HepG2 (cell line): Measurements from ENCODE around the gene MBD3. TPM values are rescaled to one million over a fixed set of nuclear protein-coding genes. Genes with fewer than 3 reads are reported as not detected.

Experiments
- ARNT ChIP-seq: fragments of 450-650 bp; IDR thresholded peaks from 2 replicates; pipeline ENCODE4 v1.6.1; 2017
- ASH2L ChIP-seq: fragments of 300-600, 200-600 bp; sonication (generic); IDR thresholded peaks from 2 replicates; pipeline ENCODE4 v1.7.0; 2017; ENCODE audit warnings: low read depth, mild to moderate bottlenecking, moderate library complexity, mixed read lengths, low read length; ENCODE audit not compliant: insufficient read length
- GATA4 ChIP-seq: sonication (generic); IDR thresholded peaks from 2 replicates; pipeline ENCODE4 v1.6.1; 2016; ENCODE audit warnings: antibody characterized with exemption, low read depth, borderline replicate concordance
- MAF1 ChIP-seq: sonication (generic); formaldehyde crosslinking; IDR thresholded peaks from 2 replicates; pipeline ENCODE4 v1.5.0; 2020; ENCODE audit warnings: missing genetic modification reagents, borderline replicate concordance
- MBNL3 ChIP-seq: fragments of 250-450 bp; sonication (Bioruptor Pico); conservative IDR thresholded peaks from 2 replicates; pipeline ENCODE4 v1.8.0; 2022; ENCODE audit warnings: mild to moderate bottlenecking, inconsistent platforms
- PPARG ChIP-seq: conservative IDR thresholded peaks from 2 replicates; pipeline ENCODE4 v1.6.1; 2016; ENCODE audit warnings: missing biosample characterization, missing genetic modification reagents
- SP2 ChIP-seq: sonication (generic); formaldehyde crosslinking; IDR thresholded peaks from 2 replicates; pipeline ENCODE4 v1.5.1; 2020; ENCODE audit warnings: mild to moderate bottlenecking, missing genetic modification reagents
- TCF7 ChIP-seq: sonication (generic); IDR thresholded peaks from 2 replicates; pipeline ENCODE4 v1.6.1; 2016; ENCODE audit warnings: antibody characterized with exemption, low read depth
- TMF1 ChIP-seq: sonication (generic); formaldehyde crosslinking; IDR thresholded peaks from 2 replicates; pipeline ENCODE4 v1.8.1; 2022; ENCODE audit warnings: low read depth, missing genetic modification reagents
- ZNF30 ChIP-seq: sonication (generic); formaldehyde crosslinking; IDR thresholded peaks from 2 replicates; pipeline ENCODE4 v1.5.0; 2020; ENCODE audit warnings: mild to moderate bottlenecking, missing genetic modification reagents
- ZNF709 ChIP-seq: sonication (generic); formaldehyde crosslinking; IDR thresholded peaks from 2 replicates; pipeline ENCODE4 v1.5.0; 2020; ENCODE audit warnings: mild to moderate bottlenecking, missing genetic modification reagents
- ZNF768 ChIP-seq: sonication (generic); formaldehyde crosslinking; IDR thresholded peaks from 2 replicates; pipeline ENCODE4 v1.4.0; 2020; ENCODE audit warnings: missing genetic modification reagents
- polyA plus RNA-seq, 8 experiments: library from polyadenylated mRNA; depleted of rRNA in 3 of 8; stranded (reverse) in 7 of 8; unstranded in 1 of 8; fragments of >200 nt; fragmentation: Illumina TruSeq in 4 of 8; extraction: Trizol in 4 of 8; gene quantifications; 2 replicates each; pipeline versions ENCODE4 v1.2.1 to v1.2.3, GENCODE V29; 2011 to 2016; ENCODE audit warnings: low read depth in 4 of 8, missing spikeins in 1 of 8, mixed read lengths in 1 of 8; ENCODE audit not compliant: insufficient read depth in 1 of 8
- total RNA-seq, 5 experiments: library from RNA; depleted of rRNA; stranded (reverse); fragments of >200 nt; fragmentation: Illumina TruSeq; extraction: Trizol; gene quantifications; 2 replicates each; pipeline ENCODE4 v1.2.3, GENCODE V29; 2016; ENCODE audit warnings: low read depth in 1 of 5
- TF ChIP-seq, protein P1 (sequence below): sonication (generic); formaldehyde crosslinking; IDR thresholded peaks from 2 replicates; pipeline ENCODE4 v1.5.1; 2020; ENCODE audit warnings: missing genetic modification reagents, mild to moderate bottlenecking, borderline replicate concordance
- TF ChIP-seq, protein P2 (sequence below): sonication (generic); formaldehyde crosslinking; IDR thresholded peaks from 2 replicates; pipeline ENCODE4 v1.4.0; 2020; ENCODE audit warnings: missing genetic modification reagents, low read depth, mild to moderate bottlenecking, borderline replicate concordance
- TF ChIP-seq, protein P3 (sequence below): sonication (generic); formaldehyde crosslinking; IDR thresholded peaks from 2 replicates; pipeline ENCODE4 v1.5.1; 2020; ENCODE audit warnings: missing genetic modification reagents, mild to moderate bottlenecking, borderline replicate concordance
- TF ChIP-seq, protein P4 (sequence below): sonication (generic); formaldehyde crosslinking; IDR thresholded peaks from 2 replicates; pipeline ENCODE4 v1.4.0; 2020; ENCODE audit warnings: missing genetic modification reagents
- TF ChIP-seq, protein P5 (sequence below): sonication (generic); formaldehyde crosslinking; IDR thresholded peaks from 2 replicates; pipeline ENCODE4 v1.5.0; 2020; ENCODE audit warnings: mild to moderate bottlenecking, missing genetic modification reagents, moderate library complexity

The MBD3 gene
- total and polyA plus RNA-seq, 2 of the 13 experiments (the other 11 are each of a cell fraction or from before 2014, with no cell fraction given) = 21.2 to 76.9 TPM

DNA sequence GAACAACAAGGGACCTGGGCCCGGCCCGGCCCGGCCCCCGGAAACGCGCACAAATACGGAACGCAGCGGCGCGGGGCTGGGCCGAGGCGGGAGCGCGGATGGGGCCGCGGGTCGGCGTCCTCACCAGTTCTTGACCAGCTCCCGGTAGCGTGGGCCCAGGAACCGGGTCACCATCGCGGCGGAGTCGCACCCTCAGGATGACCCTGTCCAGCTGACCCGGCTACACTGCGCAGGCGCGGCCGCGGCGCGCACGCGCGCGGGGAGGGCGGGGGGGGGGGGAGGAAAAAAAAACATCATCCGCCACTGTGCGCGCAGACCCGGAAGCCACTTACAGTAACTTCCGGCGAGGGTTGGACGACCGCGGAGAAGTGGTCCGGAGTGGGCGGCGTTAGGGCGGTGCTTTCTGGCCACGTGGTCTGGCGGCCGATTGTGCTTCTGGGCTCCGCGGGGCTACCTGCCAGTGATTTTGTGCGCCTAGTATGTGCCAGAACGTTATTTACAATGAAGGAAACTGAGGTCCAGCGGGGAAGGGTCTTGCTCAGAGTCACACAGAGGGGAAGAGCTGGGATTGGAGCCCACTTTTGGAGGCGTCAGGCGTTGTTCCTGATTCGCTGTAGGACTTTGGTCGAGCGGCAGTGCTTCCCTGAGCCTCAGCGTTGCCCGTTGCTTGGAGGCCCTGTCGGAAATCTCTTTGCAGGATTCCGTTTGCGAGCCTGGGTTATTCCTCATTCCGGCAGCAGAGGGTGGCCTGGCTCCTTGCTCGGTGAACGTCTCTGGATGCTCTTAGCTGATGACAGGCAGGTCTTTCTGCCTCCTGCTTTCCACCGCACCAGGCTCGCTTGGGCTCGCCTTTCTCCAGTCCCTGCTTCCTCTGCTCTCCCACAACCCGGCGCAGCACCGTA is 12.8 kb upstream of the MBD3 start, which contains the start of gene UQCR11 (continued):
- TF ChIP-seq, protein P1, sequence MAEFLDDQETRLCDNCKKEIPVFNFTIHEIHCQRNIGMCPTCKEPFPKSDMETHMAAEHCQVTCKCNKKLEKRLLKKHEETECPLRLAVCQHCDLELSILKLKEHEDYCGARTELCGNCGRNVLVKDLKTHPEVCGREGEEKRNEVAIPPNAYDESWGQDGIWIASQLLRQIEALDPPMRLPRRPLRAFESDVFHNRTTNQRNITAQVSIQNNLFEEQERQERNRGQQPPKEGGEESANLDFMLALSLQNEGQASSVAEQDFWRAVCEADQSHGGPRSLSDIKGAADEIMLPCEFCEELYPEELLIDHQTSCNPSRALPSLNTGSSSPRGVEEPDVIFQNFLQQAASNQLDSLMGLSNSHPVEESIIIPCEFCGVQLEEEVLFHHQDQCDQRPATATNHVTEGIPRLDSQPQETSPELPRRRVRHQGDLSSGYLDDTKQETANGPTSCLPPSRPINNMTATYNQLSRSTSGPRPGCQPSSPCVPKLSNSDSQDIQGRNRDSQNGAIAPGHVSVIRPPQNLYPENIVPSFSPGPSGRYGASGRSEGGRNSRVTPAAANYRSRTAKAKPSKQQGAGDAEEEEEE (CRISPR knock-in tag) = no peak
- no peak for TF ChIP-seq ARNT
- TF ChIP-seq TCF7 = no peak; the same call in 1 of the 2 replicates
- no peak for TF ChIP-seq ZNF30 (CRISPR knock-in tag)
- peak; percentile 85 for TF ChIP-seq ASH2L
- peak; percentile 37; the same call in 1 of the 2 replicates for TF ChIP-seq MAF1 (CRISPR knock-in tag)
- TF ChIP-seq, protein P2, sequence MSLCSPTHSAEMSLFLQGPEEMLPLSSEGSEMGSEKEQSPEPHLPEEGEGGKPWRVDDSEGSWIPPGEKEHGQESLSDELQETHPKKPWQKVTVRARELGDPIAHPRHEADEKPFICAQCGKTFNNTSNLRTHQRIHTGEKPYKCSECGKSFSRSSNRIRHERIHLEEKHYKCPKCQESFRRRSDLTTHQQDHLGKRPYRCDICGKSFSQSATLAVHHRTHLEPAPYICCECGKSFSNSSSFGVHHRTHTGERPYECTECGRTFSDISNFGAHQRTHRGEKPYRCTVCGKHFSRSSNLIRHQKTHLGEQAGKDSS = peak; percentile 65; the same call in 1 of the 2 replicates
- 0 out of 2 replicates have a peak, but pooled peaks have one; percentile 9 for TF ChIP-seq GATA4
- TF ChIP-seq, protein P3, sequence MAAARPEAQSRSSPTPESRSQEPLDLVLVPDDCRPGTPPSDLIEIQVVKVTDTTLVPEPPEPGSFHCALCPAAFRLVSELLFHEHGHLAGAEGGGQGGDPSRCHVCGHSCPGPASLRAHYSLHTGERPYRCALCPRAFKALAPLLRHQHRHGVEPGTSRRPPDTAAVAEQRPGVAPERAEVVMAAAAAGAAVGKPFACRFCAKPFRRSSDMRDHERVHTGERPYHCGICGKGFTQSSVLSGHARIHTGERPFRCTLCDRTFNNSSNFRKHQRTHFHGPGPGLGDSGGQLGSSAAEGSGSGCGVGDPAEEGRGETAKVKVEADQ (CRISPR knock-in tag) = peak; percentile 30; the same call in 1 of the 2 replicates
- TF ChIP-seq, protein P4, sequence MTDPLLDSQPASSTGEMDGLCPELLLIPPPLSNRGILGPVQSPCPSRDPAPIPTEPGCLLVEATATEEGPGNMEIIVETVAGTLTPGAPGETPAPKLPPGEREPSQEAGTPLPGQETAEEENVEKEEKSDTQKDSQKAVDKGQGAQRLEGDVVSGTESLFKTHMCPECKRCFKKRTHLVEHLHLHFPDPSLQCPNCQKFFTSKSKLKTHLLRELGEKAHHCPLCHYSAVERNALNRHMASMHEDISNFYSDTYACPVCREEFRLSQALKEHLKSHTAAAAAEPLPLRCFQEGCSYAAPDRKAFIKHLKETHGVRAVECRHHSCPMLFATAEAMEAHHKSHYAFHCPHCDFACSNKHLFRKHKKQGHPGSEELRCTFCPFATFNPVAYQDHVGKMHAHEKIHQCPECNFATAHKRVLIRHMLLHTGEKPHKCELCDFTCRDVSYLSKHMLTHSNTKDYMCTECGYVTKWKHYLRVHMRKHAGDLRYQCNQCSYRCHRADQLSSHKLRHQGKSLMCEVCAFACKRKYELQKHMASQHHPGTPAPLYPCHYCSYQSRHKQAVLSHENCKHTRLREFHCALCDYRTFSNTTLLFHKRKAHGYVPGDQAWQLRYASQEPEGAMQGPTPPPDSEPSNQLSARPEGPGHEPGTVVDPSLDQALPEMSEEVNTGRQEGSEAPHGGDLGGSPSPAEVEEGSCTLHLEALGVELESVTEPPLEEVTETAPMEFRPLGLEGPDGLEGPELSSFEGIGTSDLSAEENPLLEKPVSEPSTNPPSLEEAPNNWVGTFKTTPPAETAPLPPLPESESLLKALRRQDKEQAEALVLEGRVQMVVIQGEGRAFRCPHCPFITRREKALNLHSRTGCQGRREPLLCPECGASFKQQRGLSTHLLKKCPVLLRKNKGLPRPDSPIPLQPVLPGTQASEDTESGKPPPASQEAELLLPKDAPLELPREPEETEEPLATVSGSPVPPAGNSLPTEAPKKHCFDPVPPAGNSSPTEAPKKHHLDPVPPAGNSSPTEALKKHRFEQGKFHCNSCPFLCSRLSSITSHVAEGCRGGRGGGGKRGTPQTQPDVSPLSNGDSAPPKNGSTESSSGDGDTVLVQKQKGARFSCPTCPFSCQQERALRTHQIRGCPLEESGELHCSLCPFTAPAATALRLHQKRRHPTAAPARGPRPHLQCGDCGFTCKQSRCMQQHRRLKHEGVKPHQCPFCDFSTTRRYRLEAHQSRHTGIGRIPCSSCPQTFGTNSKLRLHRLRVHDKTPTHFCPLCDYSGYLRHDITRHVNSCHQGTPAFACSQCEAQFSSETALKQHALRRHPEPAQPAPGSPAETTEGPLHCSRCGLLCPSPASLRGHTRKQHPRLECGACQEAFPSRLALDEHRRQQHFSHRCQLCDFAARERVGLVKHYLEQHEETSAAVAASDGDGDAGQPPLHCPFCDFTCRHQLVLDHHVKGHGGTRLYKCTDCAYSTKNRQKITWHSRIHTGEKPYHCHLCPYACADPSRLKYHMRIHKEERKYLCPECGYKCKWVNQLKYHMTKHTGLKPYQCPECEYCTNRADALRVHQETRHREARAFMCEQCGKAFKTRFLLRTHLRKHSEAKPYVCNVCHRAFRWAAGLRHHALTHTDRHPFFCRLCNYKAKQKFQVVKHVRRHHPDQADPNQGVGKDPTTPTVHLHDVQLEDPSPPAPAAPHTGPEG (CRISPR knock-in tag) = peak; percentile 22; the same call in 1 of the 2 replicates
- peak; percentile 67 for TF ChIP-seq ZNF709 (CRISPR knock-in tag)
- TF ChIP-seq TMF1 (CRISPR knock-in tag) = no peak
- TF ChIP-seq ZNF768 (CRISPR knock-in tag) = no peak; the same call in 1 of the 2 replicates
- peak; percentile 56 for TF ChIP-seq SP2 (CRISPR knock-in tag)
- TF ChIP-seq, protein P5, sequence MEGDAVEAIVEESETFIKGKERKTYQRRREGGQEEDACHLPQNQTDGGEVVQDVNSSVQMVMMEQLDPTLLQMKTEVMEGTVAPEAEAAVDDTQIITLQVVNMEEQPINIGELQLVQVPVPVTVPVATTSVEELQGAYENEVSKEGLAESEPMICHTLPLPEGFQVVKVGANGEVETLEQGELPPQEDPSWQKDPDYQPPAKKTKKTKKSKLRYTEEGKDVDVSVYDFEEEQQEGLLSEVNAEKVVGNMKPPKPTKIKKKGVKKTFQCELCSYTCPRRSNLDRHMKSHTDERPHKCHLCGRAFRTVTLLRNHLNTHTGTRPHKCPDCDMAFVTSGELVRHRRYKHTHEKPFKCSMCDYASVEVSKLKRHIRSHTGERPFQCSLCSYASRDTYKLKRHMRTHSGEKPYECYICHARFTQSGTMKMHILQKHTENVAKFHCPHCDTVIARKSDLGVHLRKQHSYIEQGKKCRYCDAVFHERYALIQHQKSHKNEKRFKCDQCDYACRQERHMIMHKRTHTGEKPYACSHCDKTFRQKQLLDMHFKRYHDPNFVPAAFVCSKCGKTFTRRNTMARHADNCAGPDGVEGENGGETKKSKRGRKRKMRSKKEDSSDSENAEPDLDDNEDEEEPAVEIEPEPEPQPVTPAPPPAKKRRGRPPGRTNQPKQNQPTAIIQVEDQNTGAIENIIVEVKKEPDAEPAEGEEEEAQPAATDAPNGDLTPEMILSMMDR (CRISPR knock-in tag) = peak; percentile 87
- no peak for TF ChIP-seq MBNL3
- no peak for TF ChIP-seq PPARG (CRISPR knock-in tag)
